ENCODE results near the gene IZUMO4.

- TF ChIP-seq, protein P1, sequence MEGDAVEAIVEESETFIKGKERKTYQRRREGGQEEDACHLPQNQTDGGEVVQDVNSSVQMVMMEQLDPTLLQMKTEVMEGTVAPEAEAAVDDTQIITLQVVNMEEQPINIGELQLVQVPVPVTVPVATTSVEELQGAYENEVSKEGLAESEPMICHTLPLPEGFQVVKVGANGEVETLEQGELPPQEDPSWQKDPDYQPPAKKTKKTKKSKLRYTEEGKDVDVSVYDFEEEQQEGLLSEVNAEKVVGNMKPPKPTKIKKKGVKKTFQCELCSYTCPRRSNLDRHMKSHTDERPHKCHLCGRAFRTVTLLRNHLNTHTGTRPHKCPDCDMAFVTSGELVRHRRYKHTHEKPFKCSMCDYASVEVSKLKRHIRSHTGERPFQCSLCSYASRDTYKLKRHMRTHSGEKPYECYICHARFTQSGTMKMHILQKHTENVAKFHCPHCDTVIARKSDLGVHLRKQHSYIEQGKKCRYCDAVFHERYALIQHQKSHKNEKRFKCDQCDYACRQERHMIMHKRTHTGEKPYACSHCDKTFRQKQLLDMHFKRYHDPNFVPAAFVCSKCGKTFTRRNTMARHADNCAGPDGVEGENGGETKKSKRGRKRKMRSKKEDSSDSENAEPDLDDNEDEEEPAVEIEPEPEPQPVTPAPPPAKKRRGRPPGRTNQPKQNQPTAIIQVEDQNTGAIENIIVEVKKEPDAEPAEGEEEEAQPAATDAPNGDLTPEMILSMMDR (IDR thresholded peaks at IDR 0.05; ENCODE audit: borderline replicate concordance, extremely low read depth, low read length, poor library complexity, severe bottlenecking), result no peak
- no peak for TF ChIP-seq EZH2 (IDR thresholded peaks at IDR 0.05; ENCODE audit: borderline replicate concordance, low read depth, low read length, severe bottlenecking)
Observed at GRCh38 chr19:2138061-2138728, 41.5 kb downstream of the IZUMO4 start.
